Sigmoid colon (tissue), 7 donors: ENCODE results near the gene WDFY2. TPM values are rescaled to one million over a fixed set of nuclear protein-coding genes. Genes with fewer than 3 reads are reported as not detected.

Experiments
- DNase-seq: peaks from one replicate; pipeline ENCODE4 v3.0.0-alpha.2; 2019
- H3K27ac ChIP-seq, 4 donors: fragments of 200-600 bp; sonication (generic); one replicate each; pipeline ENCODE4 v1.5.1; 2016 to 2019; ENCODE audit warnings: mild to moderate bottlenecking in 1 of 4
- H3K27me3 ChIP-seq, 3 donors: fragments of 200-600 bp; sonication (generic); one replicate each; pipeline ENCODE4 v1.5.1; 2019; ENCODE audit warnings: mild to moderate bottlenecking in 1 of 3
- H3K36me3 ChIP-seq, 4 donors: fragments of 200-600 bp; sonication (generic); one replicate each; pipeline ENCODE4 v1.5.1; 2016 to 2019
- H3K4me1 ChIP-seq, 4 donors: fragments of 200-600 bp; sonication (generic); one replicate each; pipeline ENCODE4 v1.5.1; 2017 to 2019
- H3K4me3 ChIP-seq, 4 donors: fragments of 200-600 bp; sonication (generic); one replicate each; pipeline ENCODE4 v1.5.1; 2017 to 2019; ENCODE audit warnings: mild to moderate bottlenecking in 2 of 4, moderate library complexity in 1 of 4
- H3K9me3 ChIP-seq, 4 donors: fragments of 200-600 bp in 3 of 4; sonication (generic) in 3 of 4; one replicate each; pipeline versions ENCODE4 v1.5.1 to v1.6.1; 2013 to 2019
- EP300 ChIP-seq, 4 donors: sonication (generic); formaldehyde crosslinking; IDR thresholded peaks; one replicate each; pipeline ENCODE4 v1.6.1; 2017; ENCODE audit warnings: antibody characterized with exemption in 4 of 4
- POLR2A ChIP-seq, 2 donors: fragments of 450-650 bp; IDR thresholded peaks; one replicate each; pipeline ENCODE4 v1.6.1; 2016; ENCODE audit warnings: antibody characterized with exemption in 2 of 2, mild to moderate bottlenecking in 2 of 2, moderate library complexity in 2 of 2
- POLR2AphosphoS5 ChIP-seq, 4 donors: sonication (generic); formaldehyde crosslinking; IDR thresholded peaks; one replicate each; pipeline ENCODE4 v1.6.1; 2017; ENCODE audit warnings: antibody characterized with exemption in 4 of 4
- WGBS, 2 donors: extraction: QIAGEN DNeasy Blood & Tissue Kit; methylation state at CpG; one replicate each; pipeline ENCODE4 v1.1.7; 2013; 5-methylcytosine and 5-hydroxymethylcytosine counted together
- intact Hi-C: fragments of 100-400 bp; cut with DNase I; formaldehyde crosslinking; loops from one replicate; pipeline ENCODE4 v1.15.1; 2023
- polyA plus RNA-seq, 3 donors: library from polyadenylated mRNA; stranded (reverse); fragments of 200-250 nt; gene quantifications; one replicate each; pipeline ENCODE4 v1.2.3, GENCODE V29; 2013
- total RNA-seq, 4 donors: library from RNA; depleted of rRNA; stranded (reverse); fragments of >200 nt; gene quantifications; one replicate each; pipeline ENCODE4 v1.1.0, GENCODE V29; 2016
- TF ChIP-seq, protein P1 (sequence below), 4 experiments: fragments of 450-650 bp in 3 of 4; fragments of 200-600 bp in 1 of 4; IDR thresholded peaks; one replicate each; pipeline ENCODE4 v1.5.1; 2016 to 2019; ENCODE audit warnings: antibody characterized with exemption in 4 of 4, mild to moderate bottlenecking in 3 of 4, moderate library complexity in 2 of 4
- donor health status: healthy with polysubstance abuse.
- donor health status: Bipolar disorder and iron deficiency.
- donor health status: healthy.

Gene WDFY2
- total and polyA plus RNA-seq, 7 donors = 0.60 to 18.3 (median 7.3) TPM

DNA sequence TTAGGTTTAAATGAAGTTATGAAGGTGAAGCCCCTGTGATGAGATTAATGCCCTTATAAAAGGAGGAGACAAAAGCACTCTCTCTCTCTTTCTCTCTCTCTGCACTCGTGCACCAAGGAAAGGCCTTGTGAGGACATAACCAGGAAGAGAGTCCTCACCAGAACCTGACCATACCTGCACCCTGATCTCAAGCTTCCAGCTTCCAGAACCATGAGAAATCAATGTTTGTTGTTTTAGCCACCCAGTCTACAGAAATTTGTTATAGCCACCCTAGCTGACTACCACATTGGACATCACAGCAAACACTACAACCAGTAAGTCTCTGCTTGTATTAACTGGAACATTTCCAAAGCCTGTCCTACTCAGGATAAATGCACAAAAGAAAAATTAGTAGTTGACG is 34.7 kb upstream of the WDFY2 start:
- WGBS, 2 donors = 81 to 90% methylated on average over 2 of the region's 2 CpGs
- DNase-seq = no peak
- intact Hi-C loops = no loop called here
- Histone ChIP-seq H3K27ac (no peak overlapping the region), H3K27me3 (no peaks in the 10 kb centered on the region), H3K9me3 (no peaks in the 10 kb centered on the region), H3K4me3 (no peak overlapping the region), H3K4me1 (no peaks in the 10 kb centered on the region), H3K36me3 (no peaks in the 10 kb centered on the region)
- TF ChIP-seq, protein P1, sequence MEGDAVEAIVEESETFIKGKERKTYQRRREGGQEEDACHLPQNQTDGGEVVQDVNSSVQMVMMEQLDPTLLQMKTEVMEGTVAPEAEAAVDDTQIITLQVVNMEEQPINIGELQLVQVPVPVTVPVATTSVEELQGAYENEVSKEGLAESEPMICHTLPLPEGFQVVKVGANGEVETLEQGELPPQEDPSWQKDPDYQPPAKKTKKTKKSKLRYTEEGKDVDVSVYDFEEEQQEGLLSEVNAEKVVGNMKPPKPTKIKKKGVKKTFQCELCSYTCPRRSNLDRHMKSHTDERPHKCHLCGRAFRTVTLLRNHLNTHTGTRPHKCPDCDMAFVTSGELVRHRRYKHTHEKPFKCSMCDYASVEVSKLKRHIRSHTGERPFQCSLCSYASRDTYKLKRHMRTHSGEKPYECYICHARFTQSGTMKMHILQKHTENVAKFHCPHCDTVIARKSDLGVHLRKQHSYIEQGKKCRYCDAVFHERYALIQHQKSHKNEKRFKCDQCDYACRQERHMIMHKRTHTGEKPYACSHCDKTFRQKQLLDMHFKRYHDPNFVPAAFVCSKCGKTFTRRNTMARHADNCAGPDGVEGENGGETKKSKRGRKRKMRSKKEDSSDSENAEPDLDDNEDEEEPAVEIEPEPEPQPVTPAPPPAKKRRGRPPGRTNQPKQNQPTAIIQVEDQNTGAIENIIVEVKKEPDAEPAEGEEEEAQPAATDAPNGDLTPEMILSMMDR (IDR thresholded peaks at IDR 0.05) = no peak
- TF ChIP-seq POLR2A (IDR thresholded peaks at IDR 0.05) = no peak
- TF ChIP-seq POLR2AphosphoS5 (IDR thresholded peaks at IDR 0.05) = no peak
- no peak for TF ChIP-seq EP300 (IDR thresholded peaks at IDR 0.05)

- Histone ChIP-seq H3K27me3 (no peaks in the 10 kb centered on the region), H3K27ac (no peak overlapping the region), H3K4me1 (no peaks in the 10 kb centered on the region), H3K36me3 (no peaks in the 10 kb centered on the region), H3K9me3 (no peaks in the 10 kb centered on the region), H3K4me3 (no peak overlapping the region)
- no peak for DNase-seq
- TF ChIP-seq, protein P1 (IDR thresholded peaks at IDR 0.05) = no peak
- TF ChIP-seq POLR2A (IDR thresholded peaks at IDR 0.05) = no peak
- WGBS, 2 donors = 83 to 95% methylated on average over 1 of the region's 1 CpG
- intact Hi-C loops = no loop called here
These were observed 34.1 kb upstream of the WDFY2 start for GRCh38 chr13:51550151-51550550.

GRCh38 chr13:51551416-51551815 is 32.8 kb upstream of the WDFY2 start:
- TF ChIP-seq, protein P1 (IDR thresholded peaks at IDR 0.05) = no peak
- Histone ChIP-seq H3K4me3 (no peak overlapping the region), H3K9me3 (no peaks in the 10 kb centered on the region), H3K27me3 (no peaks in the 10 kb centered on the region), H3K4me1 (no peaks in the 10 kb centered on the region), H3K36me3 (no peaks in the 10 kb centered on the region), H3K27ac (no peak overlapping the region)
- 91 to 98% methylated on average over 2 of the region's 2 CpGs for WGBS, 2 donors
- intact Hi-C loops = no loop called here
- no peak for DNase-seq

DNA sequence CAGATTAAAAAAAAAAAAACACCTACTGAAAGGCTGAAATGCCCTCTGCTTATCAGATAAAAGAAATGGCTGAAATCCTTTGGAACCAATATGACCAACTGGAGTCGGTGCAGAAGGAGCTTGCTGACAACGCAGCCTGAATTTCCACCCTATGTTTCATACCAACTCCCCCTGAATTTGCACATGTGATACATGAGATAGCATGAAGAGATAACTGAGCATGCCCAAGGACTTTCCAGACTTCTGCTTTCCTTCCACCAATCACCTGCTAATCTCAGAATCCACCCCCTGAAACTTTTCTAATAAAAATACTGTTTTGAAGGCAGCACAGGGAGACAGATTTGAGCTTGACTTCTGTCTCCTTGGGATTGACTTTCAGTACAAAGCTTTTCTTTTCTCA is 32.2 kb upstream of the WDFY2 start:
- Histone ChIP-seq H3K36me3 (no peaks in the 10 kb centered on the region), H3K9me3 (no peaks in the 10 kb centered on the region), H3K4me3 (no peak overlapping the region), H3K27me3 (no peaks in the 10 kb centered on the region), H3K27ac (no peak overlapping the region), H3K4me1 (no peaks in the 10 kb centered on the region)
- intact Hi-C loops = no loop called here
- TF ChIP-seq POLR2A (IDR thresholded peaks at IDR 0.05) (no peak), POLR2AphosphoS5 (IDR thresholded peaks at IDR 0.05) (no peak), EP300 (IDR thresholded peaks at IDR 0.05) (no peak)
- TF ChIP-seq, protein P1 (IDR thresholded peaks at IDR 0.05) = no peak
- WGBS, 2 donors = 54 to 82% methylated on average over 2 of the region's 2 CpGs
- no peak for DNase-seq

- H3K4me3 ChIP-seq = no peak overlapping the region
- no peaks in the 10 kb centered on the region for H3K36me3 ChIP-seq
- intact Hi-C loops = no loop called here
- no peak for DNase-seq
- WGBS, 2 donors = 85% methylated on average over 2 of the region's 2 CpGs
- no peaks in the 10 kb centered on the region for H3K27me3 ChIP-seq
- TF ChIP-seq, protein P1 (IDR thresholded peaks at IDR 0.05) = no peak
- TF ChIP-seq POLR2AphosphoS5 (IDR thresholded peaks at IDR 0.05) (no peak), EP300 (IDR thresholded peaks at IDR 0.05) (no peak), POLR2A (IDR thresholded peaks at IDR 0.05) (no peak)
- peaks cover 0 to 12% (median 2%) of the 10 kb centered on the region in 4 donors for H3K4me1 ChIP-seq
- H3K9me3 ChIP-seq = no peaks in the 10 kb centered on the region
- H3K27ac ChIP-seq = no peak overlapping the region
These were observed 30.7 kb upstream of the WDFY2 start for GRCh38 chr13:51553531-51553930.
